Stimulated activated memory B cell treated with anti-CD40 and anti-IgM and Interleukin-4, amounts not matched to agents 10 μg/mL and 1 μg/mL and 100 μg/mL, for 72 hours (primary cell): Measurements from ENCODE around the gene DYNC2H1.

Experiments used
- ATAC-seq: fragments of 150-1000 bp; cut with Tn5 transposase; 2 replicates; pipeline ENCODE4 v1.10.0; 2021
- H3K27ac Mint-ChIP-seq: one replicate; pipeline ENCODE4 v1.8.0; 2022; ENCODE audit warnings: mild to moderate bottlenecking, mixed read lengths
- H3K27me3 Mint-ChIP-seq: one replicate; pipeline ENCODE4 v1.8.0; 2022; ENCODE audit warnings: mixed read lengths
- H3K36me3 Mint-ChIP-seq: one replicate; pipeline ENCODE4 v1.8.0; 2022; ENCODE audit warnings: mixed read lengths
- H3K4me1 Mint-ChIP-seq: one replicate; pipeline ENCODE4 v1.8.0; 2022; ENCODE audit warnings: mixed read lengths
- H3K4me3 Mint-ChIP-seq: one replicate; pipeline ENCODE4 v1.8.0; 2022; ENCODE audit warnings: mild to moderate bottlenecking, moderate library complexity, mixed read lengths
- H3K9me3 Mint-ChIP-seq: one replicate; pipeline ENCODE4 v1.8.0; 2022; ENCODE audit warnings: mixed read lengths

Gene DYNC2H1

DNA sequence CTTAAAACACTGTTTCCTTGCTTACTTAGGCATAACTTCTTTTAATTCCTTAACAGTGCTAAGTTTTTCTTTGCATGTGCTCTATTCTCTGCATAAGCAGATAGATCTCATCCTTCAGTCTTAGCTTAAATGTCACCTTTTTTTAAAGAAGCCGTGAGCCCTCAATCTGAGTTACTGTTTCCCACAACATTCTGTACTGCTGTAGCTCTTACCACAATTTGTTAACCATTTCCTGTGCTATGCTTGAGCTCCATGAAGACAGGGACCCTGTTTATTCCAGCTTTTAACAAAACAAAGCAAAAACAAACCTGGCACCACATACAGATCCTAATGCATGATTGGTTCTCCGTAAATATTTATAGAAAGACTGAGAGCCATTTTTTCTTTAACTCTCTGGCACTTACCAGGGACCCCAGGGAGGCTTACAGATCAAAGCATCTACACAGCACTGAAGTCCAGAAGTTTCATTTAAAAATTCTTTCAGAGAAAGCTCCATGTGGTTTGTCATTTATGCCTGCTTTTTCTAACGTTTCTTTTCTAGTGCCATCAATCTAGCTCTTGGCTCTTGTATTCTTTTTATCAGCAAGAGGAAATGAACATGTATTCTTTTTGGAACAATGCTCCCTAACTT lies 74.9 kb downstream of the DYNC2H1 start:
- no peaks in the 10 kb centered on the region for H3K27me3 Mint-ChIP-seq
- H3K4me3 Mint-ChIP-seq = no peak overlapping the region
- peaks cover 6% of the 10 kb centered on the region for H3K36me3 Mint-ChIP-seq
- H3K4me1 Mint-ChIP-seq = no peaks in the 10 kb centered on the region
- no peak overlapping the region for H3K27ac Mint-ChIP-seq
- ATAC-seq = no peak
- H3K9me3 Mint-ChIP-seq = no peaks in the 10 kb centered on the region

GRCh38 chr11:103202048-103202651 lies 92.9 kb downstream of the DYNC2H1 start:
- no peak overlapping the region for H3K27ac Mint-ChIP-seq
- H3K27me3 Mint-ChIP-seq = no peaks in the 10 kb centered on the region
- no peaks in the 10 kb centered on the region for H3K9me3 Mint-ChIP-seq
- no peaks in the 10 kb centered on the region for H3K36me3 Mint-ChIP-seq
- ATAC-seq = no peak
- no peaks in the 10 kb centered on the region for H3K4me1 Mint-ChIP-seq
- no peak overlapping the region for H3K4me3 Mint-ChIP-seq

DNA sequence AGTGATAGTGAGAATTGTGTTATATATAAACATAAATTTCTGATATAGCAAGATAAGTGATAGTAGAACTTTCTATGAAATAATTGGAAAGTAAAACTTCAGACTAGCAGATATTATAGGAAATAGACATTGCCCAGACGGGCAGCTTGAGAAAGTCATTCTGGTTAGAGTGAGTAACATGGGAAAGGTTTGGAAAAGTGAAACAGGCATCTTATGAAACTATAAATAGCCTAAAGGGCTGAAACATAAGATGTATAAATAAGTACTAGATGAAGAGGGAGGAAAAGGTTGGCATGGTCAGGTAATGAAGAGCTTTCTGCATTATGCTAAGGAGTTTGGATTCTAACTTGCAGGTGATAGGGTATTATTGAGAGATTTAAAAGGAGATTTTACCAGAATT lies 101.3 kb downstream of the DYNC2H1 start:
- H3K9me3 Mint-ChIP-seq = no peaks in the 10 kb centered on the region
- no peak overlapping the region for H3K4me3 Mint-ChIP-seq
- ATAC-seq = no peak
- no peaks in the 10 kb centered on the region for H3K36me3 Mint-ChIP-seq
- H3K4me1 Mint-ChIP-seq = no peaks in the 10 kb centered on the region
- no peak overlapping the region for H3K27ac Mint-ChIP-seq
- H3K27me3 Mint-ChIP-seq = no peaks in the 10 kb centered on the region

DNA sequence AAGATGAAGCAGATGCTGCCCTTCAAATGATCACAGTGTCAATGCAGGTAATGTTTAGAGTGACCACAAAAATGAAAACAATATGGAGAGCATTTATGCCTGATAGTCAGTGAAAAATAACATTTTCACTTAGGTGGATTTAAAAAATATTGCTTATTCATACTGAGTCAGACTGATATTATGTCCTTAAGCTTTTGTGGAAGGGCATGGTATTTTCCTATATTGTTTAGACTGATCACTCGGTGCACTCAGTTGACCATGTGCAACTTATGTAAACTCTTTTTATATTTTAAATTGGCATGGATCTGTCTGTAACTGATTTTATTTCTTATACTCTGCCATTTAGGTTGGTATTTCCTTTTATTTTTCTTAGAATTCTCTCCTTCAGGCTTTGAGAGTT lies 106.6 kb downstream of the DYNC2H1 start:
- H3K36me3 Mint-ChIP-seq = no peaks in the 10 kb centered on the region
- no peak for ATAC-seq
- no peak overlapping the region for H3K4me3 Mint-ChIP-seq
- H3K9me3 Mint-ChIP-seq = no peaks in the 10 kb centered on the region
- no peak overlapping the region for H3K27ac Mint-ChIP-seq
- H3K27me3 Mint-ChIP-seq = no peaks in the 10 kb centered on the region
- H3K4me1 Mint-ChIP-seq = no peaks in the 10 kb centered on the region

DNA sequence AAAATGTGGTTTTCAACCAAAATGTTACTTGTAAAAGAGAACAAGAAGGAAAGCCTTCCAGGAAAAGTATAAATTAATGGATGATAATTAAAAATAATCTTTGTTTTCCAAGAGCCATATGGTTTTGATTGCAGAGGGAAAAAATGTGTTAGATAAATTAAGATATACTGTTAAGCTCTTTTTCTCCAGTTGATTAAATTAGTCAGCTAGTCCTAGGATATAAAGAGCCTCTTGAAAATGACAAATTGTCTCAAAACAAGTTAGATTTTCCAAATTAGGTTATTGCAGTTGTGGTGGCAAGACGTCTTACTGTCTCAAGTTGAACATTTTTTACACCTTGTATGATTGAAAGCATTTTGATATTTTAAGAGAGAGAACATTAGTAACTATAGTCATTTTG lies 110.9 kb downstream of the DYNC2H1 start:
- no peaks in the 10 kb centered on the region for H3K4me1 Mint-ChIP-seq
- no peak for ATAC-seq
- H3K27me3 Mint-ChIP-seq = no peaks in the 10 kb centered on the region
- H3K9me3 Mint-ChIP-seq = no peaks in the 10 kb centered on the region
- no peaks in the 10 kb centered on the region for H3K36me3 Mint-ChIP-seq
- no peak overlapping the region for H3K27ac Mint-ChIP-seq
- H3K4me3 Mint-ChIP-seq = no peak overlapping the region

- no peaks in the 10 kb centered on the region for H3K27me3 Mint-ChIP-seq
Observed at GRCh38 chr11:103222806-103223205, 113.6 kb downstream of the DYNC2H1 start.

DNA sequence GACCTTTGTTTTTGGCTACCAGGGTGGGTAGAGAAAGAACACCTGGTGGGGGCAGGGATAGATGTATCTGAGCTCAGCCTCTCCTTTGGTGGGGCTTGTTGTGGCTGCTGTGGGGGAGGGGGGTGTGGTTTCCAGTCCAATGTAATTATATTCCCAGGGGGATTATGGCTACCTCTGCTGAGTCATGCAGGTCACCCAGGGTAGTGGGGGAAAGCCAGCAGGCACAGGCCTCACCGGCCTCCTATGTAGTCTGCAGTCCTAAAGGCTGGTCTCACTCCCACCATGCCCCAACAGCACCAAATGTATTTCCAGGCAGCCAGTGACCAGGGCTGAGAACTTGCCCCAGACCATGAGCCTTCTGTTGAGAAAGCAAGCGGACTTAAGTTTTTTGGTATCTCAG lies 119.6 kb downstream of the DYNC2H1 start:
- H3K9me3 Mint-ChIP-seq = no peaks in the 10 kb centered on the region
- no peak overlapping the region for H3K4me3 Mint-ChIP-seq
- H3K27ac Mint-ChIP-seq = no peak overlapping the region
- peak; percentile 16 for ATAC-seq
- H3K27me3 Mint-ChIP-seq = no peaks in the 10 kb centered on the region
- no peaks in the 10 kb centered on the region for H3K4me1 Mint-ChIP-seq
- H3K36me3 Mint-ChIP-seq = no peaks in the 10 kb centered on the region

More at GRCh38 chr11:103222806-103223205, 113.6 kb downstream of the DYNC2H1 start:
- Mint-ChIP-seq H3K36me3 (no peaks in the 10 kb centered on the region), H3K9me3 (no peaks in the 10 kb centered on the region), H3K4me3 (no peak overlapping the region), H3K27ac (no peak overlapping the region), H3K4me1 (no peaks in the 10 kb centered on the region)
- ATAC-seq = no peak

GRCh38 chr11:103234974-103235373 lies 125.7 kb downstream of the DYNC2H1 start:
- Mint-ChIP-seq H3K36me3 (peaks cover 11% of the 10 kb centered on the region), H3K9me3 (no peaks in the 10 kb centered on the region), H3K27me3 (no peaks in the 10 kb centered on the region), H3K27ac (no peak overlapping the region), H3K4me1 (no peaks in the 10 kb centered on the region), H3K4me3 (no peak overlapping the region)
- no peak for ATAC-seq

- H3K27me3 Mint-ChIP-seq = no peaks in the 10 kb centered on the region
- no peak for ATAC-seq
- H3K27ac Mint-ChIP-seq = no peak overlapping the region
- no peaks in the 10 kb centered on the region for H3K36me3 Mint-ChIP-seq
- no peaks in the 10 kb centered on the region for H3K4me1 Mint-ChIP-seq
- H3K4me3 Mint-ChIP-seq = no peak overlapping the region
- no peaks in the 10 kb centered on the region for H3K9me3 Mint-ChIP-seq
Observed at GRCh38 chr11:103241574-103241973, 132.3 kb downstream of the DYNC2H1 start.

- Mint-ChIP-seq H3K9me3 (peaks cover 2% of the 10 kb centered on the region), H3K27me3 (no peaks in the 10 kb centered on the region), H3K4me3 (no peak overlapping the region), H3K4me1 (no peaks in the 10 kb centered on the region), H3K27ac (no peak overlapping the region), H3K36me3 (peaks cover 6% of the 10 kb centered on the region)
- ATAC-seq = no peak
Observed at GRCh38 chr11:103254123-103254522, 144.9 kb downstream of the DYNC2H1 start.

DNA sequence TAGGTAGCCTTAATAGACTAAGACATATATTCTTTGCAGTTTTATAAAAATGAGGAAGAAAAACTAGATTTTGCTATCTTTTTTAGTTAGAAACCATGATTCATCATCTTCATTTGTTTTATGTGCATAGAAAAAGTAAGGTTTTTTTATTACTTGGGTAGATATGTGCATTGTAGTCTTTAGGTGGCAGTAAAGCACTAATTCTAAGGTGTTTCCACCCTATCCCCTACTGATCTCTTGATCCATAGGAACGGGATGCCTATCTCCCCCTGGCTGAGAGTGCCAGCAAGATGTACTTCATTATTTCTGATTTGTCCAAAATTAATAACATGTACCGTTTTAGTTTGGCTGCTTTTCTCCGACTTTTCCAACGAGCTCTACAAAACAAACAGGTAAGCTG lies 148.1 kb downstream of the DYNC2H1 start:
- H3K4me3 Mint-ChIP-seq = no peak overlapping the region
- peaks cover 13% of the 10 kb centered on the region for H3K36me3 Mint-ChIP-seq
- no peaks in the 10 kb centered on the region for H3K27me3 Mint-ChIP-seq

DNA sequence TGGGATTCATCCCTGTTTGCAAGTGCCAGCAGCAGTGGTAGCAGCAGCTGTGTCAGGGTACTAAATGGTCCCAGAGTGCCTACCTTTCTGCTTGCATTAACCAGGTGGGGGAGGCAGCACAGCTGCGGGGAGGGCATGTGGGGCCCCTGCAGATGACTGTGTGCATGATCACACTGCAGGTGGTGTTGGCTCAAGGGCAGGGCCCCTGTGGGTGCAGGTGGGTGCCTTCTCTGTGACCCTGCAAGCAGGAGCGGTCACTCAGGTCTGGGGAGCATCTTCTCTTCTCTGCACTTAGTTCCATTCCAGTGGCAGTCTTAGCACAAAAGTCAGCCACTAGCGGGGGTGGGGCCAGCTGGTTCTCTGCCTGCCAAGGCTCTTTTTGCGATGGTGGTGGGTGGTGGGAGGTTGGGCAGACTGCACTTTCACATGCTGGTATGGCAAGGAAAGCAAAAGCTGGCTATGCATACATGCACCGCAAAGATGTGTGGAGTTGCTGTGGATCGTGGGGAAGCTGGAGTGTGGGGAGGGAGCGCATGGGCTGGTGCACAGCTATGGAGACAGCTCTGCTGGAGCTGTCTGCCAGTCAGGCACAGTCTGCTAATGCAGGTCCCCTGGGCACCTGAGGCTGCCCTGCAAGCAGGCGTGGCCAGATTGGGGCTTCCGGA lies 157.1 kb downstream of the DYNC2H1 start:
- Mint-ChIP-seq H3K27me3 (no peaks in the 10 kb centered on the region), H3K9me3 (no peaks in the 10 kb centered on the region), H3K27ac (no peak overlapping the region), H3K4me3 (no peak overlapping the region), H3K36me3 (peaks cover 8% of the 10 kb centered on the region), H3K4me1 (no peaks in the 10 kb centered on the region)
- ATAC-seq = peak; percentile 63

More for the DNA sequence above, 148.1 kb downstream of the DYNC2H1 start:
- Mint-ChIP-seq H3K9me3 (peaks cover under 1% of the 10 kb centered on the region), H3K27ac (no peak overlapping the region), H3K4me1 (no peaks in the 10 kb centered on the region)
- ATAC-seq = no peak

- no peaks in the 10 kb centered on the region for H3K9me3 Mint-ChIP-seq
- no peak overlapping the region for H3K4me3 Mint-ChIP-seq
- H3K4me1 Mint-ChIP-seq = no peaks in the 10 kb centered on the region
- no peak for ATAC-seq
- no peaks in the 10 kb centered on the region for H3K27me3 Mint-ChIP-seq
- no peaks in the 10 kb centered on the region for H3K36me3 Mint-ChIP-seq
- no peak overlapping the region for H3K27ac Mint-ChIP-seq
Observed at GRCh38 chr11:103272876-103273275, 163.7 kb downstream of the DYNC2H1 start.

GRCh38 chr11:103274025-103274424 lies 164.8 kb downstream of the DYNC2H1 start:
- Mint-ChIP-seq H3K27ac (no peak overlapping the region), H3K4me3 (no peak overlapping the region), H3K27me3 (no peaks in the 10 kb centered on the region), H3K4me1 (no peaks in the 10 kb centered on the region), H3K9me3 (no peaks in the 10 kb centered on the region), H3K36me3 (no peaks in the 10 kb centered on the region)
- no peak for ATAC-seq

DNA sequence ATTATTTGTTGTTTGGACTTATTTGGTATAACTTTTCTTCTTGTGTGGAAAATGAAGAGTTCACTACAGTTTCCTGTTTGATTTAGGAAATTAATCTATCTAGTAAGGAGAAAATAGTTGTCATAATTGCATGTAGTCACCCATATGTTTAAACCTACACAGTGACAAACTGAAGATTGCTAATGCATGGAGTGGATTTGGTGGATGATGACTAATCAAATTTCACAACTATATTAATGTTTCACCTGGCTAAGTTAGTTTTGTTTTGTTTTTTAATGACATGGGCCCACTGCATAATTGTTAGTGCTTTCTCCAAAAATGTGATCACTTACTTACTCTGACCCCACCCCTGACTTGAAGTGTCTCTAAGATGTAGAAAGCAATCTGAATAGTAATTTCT lies 170.6 kb downstream of the DYNC2H1 start:
- no peak overlapping the region for H3K4me3 Mint-ChIP-seq
- no peaks in the 10 kb centered on the region for H3K36me3 Mint-ChIP-seq
- no peaks in the 10 kb centered on the region for H3K4me1 Mint-ChIP-seq
- no peak overlapping the region for H3K27ac Mint-ChIP-seq
- no peak for ATAC-seq
- no peaks in the 10 kb centered on the region for H3K27me3 Mint-ChIP-seq
- H3K9me3 Mint-ChIP-seq = no peaks in the 10 kb centered on the region

DNA sequence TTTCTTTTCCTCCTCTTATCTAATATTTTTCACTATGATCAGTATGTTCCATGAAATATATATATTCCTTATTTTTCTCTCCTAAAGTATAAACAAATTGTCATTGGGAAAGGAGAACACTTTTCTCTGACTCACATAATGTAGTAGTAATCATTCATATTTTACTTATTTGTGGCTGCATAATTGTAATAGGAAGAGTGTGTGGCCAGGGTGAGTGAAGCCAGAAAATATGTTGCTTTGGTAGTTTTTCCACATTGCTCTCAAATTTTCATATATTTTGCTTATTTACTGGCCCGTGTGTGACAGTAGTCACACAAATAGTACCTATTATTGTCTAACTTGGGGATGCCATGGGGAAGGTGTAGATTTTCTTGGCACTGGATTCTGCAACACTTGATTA lies 172.1 kb downstream of the DYNC2H1 start:
- no peak overlapping the region for H3K27ac Mint-ChIP-seq
- H3K9me3 Mint-ChIP-seq = no peaks in the 10 kb centered on the region
- no peak overlapping the region for H3K4me3 Mint-ChIP-seq
- no peak for ATAC-seq
- H3K27me3 Mint-ChIP-seq = no peaks in the 10 kb centered on the region
- H3K36me3 Mint-ChIP-seq = no peaks in the 10 kb centered on the region
- H3K4me1 Mint-ChIP-seq = no peaks in the 10 kb centered on the region
